HG02981 (cell line): Measurements from ENCODE around the gene CHI3L1.

Experiments used
- ATAC-seq: cut with Tn5 transposase; IDR thresholded peaks from one replicate; pipeline ENCODE4 v1.9.1; 2021; ENCODE audit warnings: mild to moderate bottlenecking, moderate library complexity; ENCODE audit not compliant: unreplicated experiment

Gene CHI3L1

GRCh38 chr1:203152158-203153034 is 34.1 kb downstream of the CHI3L1 start:
- no peak for ATAC-seq

- ATAC-seq: no peak
Measured at GRCh38 chr1:203151362-203152157, 34.9 kb downstream of the CHI3L1 start.

- no peak for ATAC-seq
Measured at GRCh38 chr1:203150511-203151297, 35.8 kb downstream of the CHI3L1 start.

GRCh38 chr1:203149188-203149840 is 37.2 kb downstream of the CHI3L1 start:
- ATAC-seq: no peak

- ATAC-seq: no peak
Measured at GRCh38 chr1:203148579-203148978, 37.9 kb downstream of the CHI3L1 start.

- no peak for ATAC-seq
Measured at GRCh38 chr1:203148127-203148526, 38.4 kb downstream of the CHI3L1 start.

GRCh38 chr1:203147376-203147775 is 39.1 kb downstream of the CHI3L1 start:
- no peak for ATAC-seq

GRCh38 chr1:203146537-203146936 is 40.0 kb downstream of the CHI3L1 start:
- no peak for ATAC-seq

- no peak for ATAC-seq
Measured at GRCh38 chr1:203146042-203146369, 40.5 kb downstream of the CHI3L1 start.

- ATAC-seq: no peak
Measured at GRCh38 chr1:203145321-203146041, 41.0 kb downstream of the CHI3L1 start.

- ATAC-seq: no peak
Measured at GRCh38 chr1:203144661-203145060, 41.8 kb downstream of the CHI3L1 start.

GRCh38 chr1:203143641-203144040 is 42.9 kb downstream of the CHI3L1 start:
- ATAC-seq: no peak

- no peak for ATAC-seq
Measured at GRCh38 chr1:203142684-203143408, 43.7 kb downstream of the CHI3L1 start.

GRCh38 chr1:203142124-203142523 is 44.4 kb downstream of the CHI3L1 start:
- no peak for ATAC-seq

GRCh38 chr1:203140743-203141520 is 45.6 kb downstream of the CHI3L1 start:
- no peak for ATAC-seq

- no peak for ATAC-seq
Measured at GRCh38 chr1:203139976-203140475, 46.5 kb downstream of the CHI3L1 start.

- ATAC-seq: no peak
Measured at GRCh38 chr1:203138066-203138465, 48.4 kb downstream of the CHI3L1 start.

GRCh38 chr1:203137324-203137723 is 49.2 kb downstream of the CHI3L1 start:
- no peak for ATAC-seq
